GM04503 (cell line): ENCODE results near the gene WNT2.
"Not testable (repeated sequence)": the region's sequence is repeated elsewhere in the genome, so short reads cannot be mapped to it uniquely, and the experiment has no call there.

Source experiments
- DNase-seq: peaks from one replicate; pipeline ENCODE4 v3.0.0-alpha.2; 2012; ENCODE audit warnings: low read depth

WNT2 gene

GRCh38 chr7:117262546-117262945, 60.3 kb downstream of the WNT2 start:
- DNase-seq: no peak

- DNase-seq: peak; percentile 69
Measured at GRCh38 chr7:117259615-117260014, 63.2 kb downstream of the WNT2 start.

GRCh38 chr7:117251687-117252086, 71.2 kb downstream of the WNT2 start:
- peak; percentile 84 for DNase-seq

- peak; percentile 81 for DNase-seq
Measured at GRCh38 chr7:117250801-117251200, 72.1 kb downstream of the WNT2 start.

- no peak for DNase-seq
Measured at GRCh38 chr7:117250245-117250644, 72.6 kb downstream of the WNT2 start.

GRCh38 chr7:117249696-117250095, 73.2 kb downstream of the WNT2 start:
- no peak for DNase-seq

GRCh38 chr7:117248829-117249228, 74.0 kb downstream of the WNT2 start:
- DNase-seq: no peak

GRCh38 chr7:117247809-117248208, 75.0 kb downstream of the WNT2 start:
- DNase-seq: no peak

- DNase-seq: not testable (repeated sequence)
Measured at GRCh38 chr7:117245703-117246102, 77.2 kb downstream of the WNT2 start.

- no peak for DNase-seq
Measured at GRCh38 chr7:117243390-117243789, 79.5 kb downstream of the WNT2 start.

GRCh38 chr7:117241088-117241487, 81.8 kb downstream of the WNT2 start:
- no peak for DNase-seq

GRCh38 chr7:117238937-117239336, 83.9 kb downstream of the WNT2 start:
- DNase-seq: no peak

- DNase-seq: no peak
Measured at GRCh38 chr7:117238472-117238871, 84.4 kb downstream of the WNT2 start.

- DNase-seq: no peak
Measured at GRCh38 chr7:117237646-117238045, 85.2 kb downstream of the WNT2 start.

- no peak for DNase-seq
Measured at GRCh38 chr7:117231047-117231359, 91.9 kb downstream of the WNT2 start.

- peak; percentile 87 for DNase-seq
Measured at GRCh38 chr7:117230276-117231046, 92.4 kb downstream of the WNT2 start.

- DNase-seq: no peak
Measured at GRCh38 chr7:117229350-117229749, 93.5 kb downstream of the WNT2 start.

GRCh38 chr7:117227091-117227490, 95.8 kb downstream of the WNT2 start:
- DNase-seq: no peak

- no peak for DNase-seq
Measured at GRCh38 chr7:117225536-117225935, 97.3 kb downstream of the WNT2 start.
